OCI-LY7 (cell line): ENCODE measurements around the gene COL4A2.

Source experiments
- CTCF ChIP-seq: fragments of 200-600 bp; sonication (generic); conservative IDR thresholded peaks from 2 replicates; pipeline ENCODE4 v1.5.1; 2014; ENCODE audit warnings: mild to moderate bottlenecking, antibody characterized with exemption, low read length, moderate library complexity, mixed read lengths
- EZH2phosphoT487 ChIP-seq: fragments of 200-600 bp; sonication (generic); IDR thresholded peaks from 2 replicates; pipeline ENCODE4 v1.6.1; 2018; ENCODE audit warnings: low read depth, borderline replicate concordance, mild to moderate bottlenecking, mixed run types, antibody characterized with exemption, low read length, moderate library complexity, mixed read lengths

- no peak for TF ChIP-seq CTCF
- no peak for TF ChIP-seq EZH2phosphoT487
These were observed 183.1 kb downstream of the COL4A2 start for GRCh38 chr13:110490009-110490770.
